Measurements from ENCODE around the gene NPPA. TPM values are rescaled to one million over a fixed set of nuclear protein-coding genes. Genes with fewer than 3 reads are reported as not detected.

NPPA gene
- total and polyA plus RNA-seq, 12 donors, result 0.17 to 2.7 TPM; not detected in 10

DNA sequence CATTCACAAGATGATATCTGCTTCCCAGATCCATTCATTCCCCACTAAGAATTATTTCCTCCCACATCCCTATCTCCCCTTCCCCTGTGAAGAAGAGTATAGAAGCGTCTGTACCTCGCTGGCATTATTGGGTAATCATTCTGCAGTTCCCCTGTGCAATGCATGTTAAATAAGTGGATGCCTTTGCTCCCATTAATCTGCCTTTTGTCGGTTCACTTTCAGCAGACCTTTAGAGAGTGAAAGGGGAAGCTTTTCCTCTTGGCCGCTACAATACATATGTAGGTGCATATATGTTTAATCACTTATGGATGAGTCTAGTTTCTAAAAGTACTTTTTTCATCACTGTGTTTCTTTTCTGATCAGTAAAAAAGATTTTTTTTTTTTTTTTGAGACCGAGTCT lies 34.6 kb downstream of the NPPA start:
- H3K36me3 ChIP-seq (replicated peaks in 1 of 2), result peaks cover 0 to 54% of the 10 kb centered on the region in 2 donors
- no peak for DNase-seq

DNA sequence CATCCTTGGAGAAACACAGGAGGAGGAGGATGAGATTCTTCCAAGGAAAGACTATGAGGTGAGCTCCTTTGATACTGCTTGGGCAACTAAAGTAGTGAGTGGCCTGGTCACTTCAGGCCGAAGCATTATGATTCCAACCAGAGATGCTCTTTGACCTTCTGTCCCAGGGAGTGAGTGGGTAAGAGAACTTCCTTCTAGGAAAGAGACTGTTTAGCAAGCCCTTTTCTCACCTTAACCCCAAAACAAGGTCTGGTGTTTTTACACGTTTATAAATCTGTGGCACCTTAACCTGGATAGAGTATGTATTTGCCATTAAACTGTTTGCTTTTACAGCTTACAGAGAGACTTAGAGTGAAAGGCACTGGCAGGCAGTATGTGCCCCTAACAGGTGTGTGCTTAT lies 40.5 kb downstream of the NPPA start:
- intact Hi-C loops (cut with DNase I), result no loop called here

More for the DNA sequence above, 34.6 kb downstream of the NPPA start:
- Histone ChIP-seq H3K4me1 (replicated peaks in 1 of 2) (peaks cover 0 to 19% of the 10 kb centered on the region in 2 donors), H3K4me3 (no peak overlapping the region), H3K9me3 (replicated peaks in 1 of 3) (no peaks in the 10 kb centered on the region), H3K27me3 (no peaks in the 10 kb centered on the region), H3K27ac (no peak overlapping the region)
- no peak for TF ChIP-seq POLR2A (IDR thresholded peaks at IDR 0.05)
- TF ChIP-seq, protein P1, sequence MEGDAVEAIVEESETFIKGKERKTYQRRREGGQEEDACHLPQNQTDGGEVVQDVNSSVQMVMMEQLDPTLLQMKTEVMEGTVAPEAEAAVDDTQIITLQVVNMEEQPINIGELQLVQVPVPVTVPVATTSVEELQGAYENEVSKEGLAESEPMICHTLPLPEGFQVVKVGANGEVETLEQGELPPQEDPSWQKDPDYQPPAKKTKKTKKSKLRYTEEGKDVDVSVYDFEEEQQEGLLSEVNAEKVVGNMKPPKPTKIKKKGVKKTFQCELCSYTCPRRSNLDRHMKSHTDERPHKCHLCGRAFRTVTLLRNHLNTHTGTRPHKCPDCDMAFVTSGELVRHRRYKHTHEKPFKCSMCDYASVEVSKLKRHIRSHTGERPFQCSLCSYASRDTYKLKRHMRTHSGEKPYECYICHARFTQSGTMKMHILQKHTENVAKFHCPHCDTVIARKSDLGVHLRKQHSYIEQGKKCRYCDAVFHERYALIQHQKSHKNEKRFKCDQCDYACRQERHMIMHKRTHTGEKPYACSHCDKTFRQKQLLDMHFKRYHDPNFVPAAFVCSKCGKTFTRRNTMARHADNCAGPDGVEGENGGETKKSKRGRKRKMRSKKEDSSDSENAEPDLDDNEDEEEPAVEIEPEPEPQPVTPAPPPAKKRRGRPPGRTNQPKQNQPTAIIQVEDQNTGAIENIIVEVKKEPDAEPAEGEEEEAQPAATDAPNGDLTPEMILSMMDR (IDR thresholded peaks at IDR 0.05), result no peak
- intact Hi-C loops (cut with DNase I), result no loop called here
- WGBS, 4 donors, result 82 to 90% (median 86%) methylated on average over 5 of the region's 5 CpGs

DNA sequence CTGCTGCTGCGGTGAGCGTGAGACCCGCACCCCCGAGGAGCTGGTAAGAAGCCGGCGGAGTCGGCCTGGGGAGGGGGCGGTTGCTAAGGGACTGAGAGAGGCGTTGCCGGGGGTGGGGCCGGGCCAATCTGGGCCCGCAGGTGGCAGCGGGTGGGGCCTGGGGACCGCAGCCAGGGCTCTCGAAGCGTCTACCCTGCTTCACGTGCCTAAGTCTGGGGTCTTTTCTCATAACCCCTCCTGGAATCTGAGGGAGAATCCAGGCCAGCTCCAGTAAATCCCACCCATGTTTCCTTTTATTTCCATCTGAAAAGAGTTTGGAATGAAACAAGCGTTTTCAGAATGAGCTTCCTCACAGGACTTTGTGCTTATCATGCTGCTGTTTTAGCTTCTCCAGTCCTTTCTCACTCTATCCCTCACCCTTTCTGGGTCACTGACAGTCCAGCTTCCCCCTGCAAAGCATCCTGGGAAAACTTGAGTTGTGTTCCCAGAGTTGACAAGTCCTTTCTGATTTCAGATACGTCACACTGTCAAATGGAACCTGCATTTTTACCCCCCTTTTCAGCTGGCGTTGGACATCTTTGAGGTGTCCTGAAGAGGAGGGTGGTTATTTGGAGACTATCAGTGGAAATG lies 41.2 kb downstream of the NPPA start:
- intact Hi-C loops (cut with DNase I), result no loop called here
- peaks cover 46 to 58% of the 10 kb centered on the region in 2 donors for H3K4me1 ChIP-seq (replicated peaks in 1 of 2)
- H3K4me3 ChIP-seq, result peak overlapping the region in 3 of 4 donors; percentile 63 to 82 (median 76)
- WGBS, 4 donors, result 0 to 2% (median 1%) methylated on average over 13 to 20 of the region's 20 CpGs
- DNase-seq, result peak in 6 of 7 donors; percentile 47 to 80 (median 52)
- peak overlapping the region; percentile 80 to 99 (median 98) for H3K27ac ChIP-seq
- H3K9me3 ChIP-seq (replicated peaks in 1 of 3), result no peaks in the 10 kb centered on the region
- H3K27me3 ChIP-seq, result no peaks in the 10 kb centered on the region
- peak in 1 of 2 donors; percentile 16 for TF ChIP-seq POLR2A (IDR thresholded peaks at IDR 0.05)
- TF ChIP-seq, protein P1 (IDR thresholded peaks at IDR 0.05), result peak in 2 of 6 experiments; percentile 4 to 5
- H3K36me3 ChIP-seq (replicated peaks in 1 of 2), result peaks cover 0 to 14% of the 10 kb centered on the region in 2 donors

More for the DNA sequence above, 40.5 kb downstream of the NPPA start:
- TF ChIP-seq, protein P1 (IDR thresholded peaks at IDR 0.05), result no peak
- no peak for TF ChIP-seq POLR2A (IDR thresholded peaks at IDR 0.05)
- no peaks in the 10 kb centered on the region for H3K27me3 ChIP-seq
- peak overlapping the region; percentile 80 to 99 (median 98) for H3K27ac ChIP-seq
- H3K4me3 ChIP-seq, result peak overlapping the region in 2 of 4 donors; percentile 63 to 76
- peak in 1 of 7 donors; percentile 2 for DNase-seq
- H3K9me3 ChIP-seq (replicated peaks in 1 of 3), result no peaks in the 10 kb centered on the region
- peaks cover 0 to 20% of the 10 kb centered on the region in 2 donors for H3K36me3 ChIP-seq (replicated peaks in 1 of 2)
- WGBS, 4 donors, result 16 to 34% (median 27%) methylated on average over 2 of the region's 2 CpGs
- H3K4me1 ChIP-seq (replicated peaks in 1 of 2), result peaks cover 44 to 50% of the 10 kb centered on the region in 2 donors

DNA sequence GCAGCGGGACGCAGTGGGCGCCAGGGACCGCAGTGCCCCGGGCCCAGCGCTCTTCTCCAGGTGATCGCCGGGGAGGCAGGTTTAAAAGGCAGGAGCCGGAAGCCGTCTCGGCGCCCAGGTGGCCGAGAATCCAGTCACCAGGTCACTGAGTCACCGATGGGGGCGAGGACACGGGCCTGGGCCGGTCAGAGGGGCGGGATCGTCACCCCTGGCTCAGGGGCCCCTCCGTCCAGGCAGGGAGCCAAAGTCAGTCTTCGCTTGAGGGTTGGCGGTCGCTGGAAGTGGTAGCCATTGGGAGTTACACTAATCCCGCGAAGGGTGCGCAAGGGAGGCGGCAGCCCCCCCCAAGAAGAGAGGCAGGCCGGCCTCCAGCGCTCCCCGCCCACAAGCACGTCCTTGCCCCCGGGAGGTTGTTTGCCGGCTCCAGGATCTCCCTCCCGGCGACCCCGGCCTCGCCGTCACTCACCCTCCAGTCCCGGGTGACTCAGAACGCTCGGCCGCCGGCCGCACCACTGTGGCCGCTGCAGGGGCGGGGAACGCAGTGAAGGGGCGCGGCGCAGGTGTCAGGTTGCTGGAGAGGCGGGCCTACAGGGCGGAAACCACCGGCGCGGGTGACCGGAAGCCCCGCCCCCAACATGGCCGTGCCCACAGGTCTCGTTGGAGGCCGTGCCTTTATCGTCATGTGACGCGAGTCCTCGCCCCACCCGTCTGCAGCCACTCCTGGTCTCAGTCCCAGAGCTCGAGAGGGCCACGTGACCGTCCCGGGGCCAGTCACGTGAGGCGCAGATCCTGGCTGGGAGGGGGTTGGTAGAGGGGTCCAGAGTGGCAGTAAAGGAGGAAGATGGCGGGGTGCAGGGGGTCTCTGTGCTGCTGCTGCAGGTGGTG lies 41.9 kb downstream of the NPPA start, which contains the start of the genes CLCN6 and MTHFR:
Gene CLCN6, plus strand, starts transcription at position 770 of the 885 bp plus-strand sequence. Its CDS starts 72 bp downstream, at position 842.
Gene MTHFR, minus strand, starts transcription at position 543 of the 885 bp plus-strand sequence. CDS start 2,848 bp downstream, outside the sequence.
- DNase-seq, result peak; percentile 100
- 0 to 1% (median 0%) methylated on average over 17 to 72 of the region's 72 CpGs for WGBS, 4 donors
- peak within 1 kb of the TSS; percentile 63 to 83 (median 79) for H3K4me3 ChIP-seq
- H3K4me1 ChIP-seq (replicated peaks in 1 of 2), result peaks cover 46 to 65% of the 10 kb centered on the region in 2 donors
- intact Hi-C loops (cut with DNase I), result no loop called here
- no peaks in the 10 kb centered on the region for H3K9me3 ChIP-seq (replicated peaks in 1 of 3)
- peaks cover 0 to 16% of the 10 kb centered on the region in 2 donors for H3K36me3 ChIP-seq (replicated peaks in 1 of 2)
- no peaks in the 10 kb centered on the region for H3K27me3 ChIP-seq
- peak; percentile 76 to 95 for TF ChIP-seq POLR2A (IDR thresholded peaks at IDR 0.05)
- TF ChIP-seq, protein P1 (IDR thresholded peaks at IDR 0.05), result no peak
- H3K27ac ChIP-seq, result peak within 1 kb of the TSS; percentile 85 to 99 (median 98)

Data from adrenal gland (tissue), 12 donors.